HG03575 (cell line): ENCODE data around the gene ECT2L.
"Not testable (repeated sequence)": the region's sequence is repeated elsewhere in the genome, so short reads cannot be mapped to it uniquely, and the experiment has no call there.

Experiments
- ATAC-seq: cut with Tn5 transposase; IDR thresholded peaks from one replicate; pipeline ENCODE4 v1.9.1; 2021; ENCODE audit not compliant: unreplicated experiment, insufficient number of reproducible peaks, low FRiP score; ENCODE audit errors: extremely low read depth

Gene ECT2L

GRCh38 chr6:138909975-138910374, 114.1 kb downstream of the ECT2L start:
- ATAC-seq = no peak

DNA sequence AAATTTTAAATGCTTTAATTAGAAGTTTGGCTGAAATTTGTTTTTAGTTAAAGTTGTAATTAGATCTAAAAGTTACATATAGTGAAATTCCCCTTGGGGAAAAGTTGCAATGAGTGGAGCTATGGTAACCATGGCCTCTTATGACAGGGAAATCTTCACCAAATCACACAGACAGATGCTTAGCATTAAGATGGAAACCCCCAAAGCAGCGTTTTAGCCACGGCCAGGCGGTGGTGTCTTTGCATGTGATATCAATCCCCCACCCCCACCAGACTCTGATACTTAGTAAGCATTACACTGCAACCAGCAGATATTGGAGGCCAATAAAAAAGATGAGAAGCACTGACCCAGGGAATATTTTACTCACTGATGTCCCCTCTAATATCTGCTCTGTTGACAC, 116.4 kb downstream of the ECT2L start:
- no peak for ATAC-seq

GRCh38 chr6:138914701-138915100, 118.8 kb downstream of the ECT2L start:
- no peak for ATAC-seq

DNA sequence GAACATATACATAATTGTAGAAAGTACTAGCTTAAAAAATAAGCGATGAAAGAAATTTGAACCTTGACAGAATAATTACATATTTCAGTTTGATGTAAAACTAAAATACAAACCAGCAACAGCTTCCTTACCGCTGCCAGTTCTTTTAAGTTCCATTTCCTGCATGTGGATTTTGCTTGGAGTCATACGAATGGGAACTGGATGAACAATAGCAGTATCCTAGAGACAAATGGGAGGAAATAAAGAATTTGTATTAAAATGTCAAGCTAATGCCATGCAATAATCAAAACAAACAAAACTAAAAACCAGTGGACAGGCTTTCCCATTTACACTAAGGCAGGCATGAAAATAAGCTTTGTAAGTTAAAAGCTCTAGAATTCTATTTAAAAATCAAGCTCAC, 125.0 kb downstream of the ECT2L start:
- no peak for ATAC-seq

DNA sequence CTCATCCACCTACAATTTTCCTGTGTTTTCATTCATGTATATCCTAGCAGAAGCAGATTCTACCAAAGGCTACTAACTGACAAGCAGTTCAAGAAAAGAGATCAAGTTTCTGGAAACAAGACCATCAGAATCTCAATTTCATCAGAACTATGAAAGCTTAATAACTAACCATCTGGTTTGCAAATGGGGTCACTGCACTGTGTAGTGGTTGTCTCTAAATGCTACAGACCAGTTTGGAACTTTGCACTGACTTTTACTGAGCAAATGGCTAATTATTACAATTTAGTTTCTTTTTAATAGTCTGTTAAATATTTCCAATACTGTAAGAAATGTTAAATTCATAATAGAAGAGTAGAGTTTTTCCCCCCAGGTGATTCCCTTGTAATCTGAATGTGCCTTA, 127.7 kb downstream of the ECT2L start:
- ATAC-seq = no peak

DNA sequence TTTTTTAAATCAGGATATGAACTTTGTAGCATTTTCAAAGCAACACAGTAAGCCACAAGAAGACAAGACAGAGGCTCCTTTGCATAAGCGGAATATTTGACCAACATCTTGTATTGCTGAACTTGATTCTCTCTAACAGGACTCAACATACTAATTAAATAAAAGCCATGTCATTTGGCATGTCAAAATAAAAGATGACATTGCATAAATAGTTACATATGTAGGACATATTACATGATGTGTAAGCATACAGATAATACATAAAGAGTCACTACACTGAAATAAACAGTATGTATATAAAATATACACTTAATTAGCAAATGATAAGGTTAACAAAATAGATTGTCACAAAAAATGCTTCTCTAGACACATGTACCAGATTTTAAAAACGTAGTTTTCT, 129.9 kb downstream of the ECT2L start:
- no peak for ATAC-seq

DNA sequence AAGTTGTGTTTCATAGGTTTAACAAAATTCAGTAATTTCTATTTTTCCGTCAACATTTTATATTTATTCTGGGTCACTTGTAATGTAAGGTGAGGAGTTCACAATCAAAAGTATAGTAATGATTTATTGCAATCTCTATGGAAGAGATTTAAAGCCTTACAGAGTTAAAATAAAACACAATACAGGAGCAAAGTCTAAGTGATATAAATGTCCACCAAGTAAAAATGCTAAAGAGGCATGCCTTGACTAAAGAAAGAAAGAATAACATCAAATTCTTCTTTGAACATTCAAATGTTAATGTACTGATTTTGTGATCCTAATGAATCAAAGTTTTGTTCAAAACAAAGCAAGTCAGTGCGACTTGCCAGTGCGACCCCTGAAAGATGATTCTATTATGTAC, 130.7 kb downstream of the ECT2L start:
- ATAC-seq = no peak

DNA sequence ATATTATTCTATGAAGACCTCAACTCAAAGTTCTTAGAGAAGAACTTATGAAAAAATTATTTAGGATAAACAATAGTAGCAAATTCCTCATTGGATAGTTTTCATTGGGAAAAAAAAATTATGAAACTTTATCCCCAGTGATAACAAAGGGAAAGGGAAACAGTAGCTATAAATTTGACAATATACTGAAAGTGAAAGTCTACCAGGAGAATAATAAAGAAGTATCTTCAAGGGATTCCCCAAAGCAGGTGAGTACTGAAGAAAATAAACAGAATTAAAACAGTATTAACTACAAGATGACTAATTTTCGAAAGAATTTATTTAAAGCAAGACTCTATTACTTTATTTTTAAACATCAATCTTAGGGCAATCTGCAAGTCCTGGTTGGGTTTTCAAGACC, 135.8 kb downstream of the ECT2L start:
- no peak for ATAC-seq

GRCh38 chr6:138936873-138937272, 141.0 kb downstream of the ECT2L start:
- not testable (repeated sequence) for ATAC-seq

GRCh38 chr6:138943089-138943625, 147.3 kb downstream of the ECT2L start:
- no peak for ATAC-seq

DNA sequence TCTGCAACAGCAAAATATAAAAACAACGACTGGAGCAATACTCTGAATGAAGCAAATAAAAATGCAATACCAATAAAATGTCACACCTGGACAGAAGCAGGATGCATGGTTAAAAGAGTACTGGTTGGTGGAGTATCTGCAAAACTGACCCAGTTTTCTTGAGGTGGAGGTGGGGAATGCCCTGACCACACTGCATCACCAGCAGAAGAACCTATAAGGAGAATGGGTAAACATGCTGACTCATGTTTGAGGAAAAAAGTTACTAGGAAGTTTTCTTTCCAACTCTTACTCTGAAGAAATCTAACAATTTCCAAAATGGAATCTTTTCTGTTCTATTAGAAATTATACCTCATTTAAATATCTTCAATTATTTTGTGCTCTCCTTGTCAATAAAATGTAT, 148.5 kb downstream of the ECT2L start:
- no peak for ATAC-seq

- ATAC-seq = no peak
Observed at GRCh38 chr6:138945354-138945753, 149.5 kb downstream of the ECT2L start.

DNA sequence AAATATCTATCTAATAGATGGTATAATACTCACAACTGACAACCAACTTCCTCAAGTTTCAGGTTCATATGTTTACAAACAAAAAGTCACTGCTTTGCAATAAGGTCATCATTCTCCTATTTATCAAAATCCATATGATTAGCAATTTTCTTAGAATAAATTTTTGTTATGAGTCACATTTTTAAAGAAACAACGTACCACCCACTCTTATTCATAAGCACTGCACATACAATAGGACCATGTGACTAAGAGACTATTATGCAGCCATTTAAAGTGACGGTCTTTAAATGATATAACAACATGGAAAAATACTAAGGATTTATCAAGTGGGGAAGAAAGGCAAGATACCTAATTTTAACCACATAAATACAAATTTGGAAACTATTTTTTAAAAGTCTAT, 152.1 kb downstream of the ECT2L start:
- no peak for ATAC-seq

GRCh38 chr6:138948546-138949179, 152.8 kb downstream of the ECT2L start:
- no peak for ATAC-seq

- no peak for ATAC-seq
Observed at GRCh38 chr6:138953451-138953850, 157.6 kb downstream of the ECT2L start.
